Loucy (cell line): ENCODE data around the gene SMIM14.

ENCODE experiments used
- CTCF ChIP-seq: fragments of 200-600 bp; sonication (generic); conservative IDR thresholded peaks from 2 replicates; pipeline ENCODE4 v1.5.1; 2014; ENCODE audit warnings: mild to moderate bottlenecking, antibody characterized with exemption, low read length
- EZH2phosphoT487 ChIP-seq: fragments of 200-600 bp; IDR thresholded peaks from 2 replicates; pipeline ENCODE4 v1.6.1; 2018; ENCODE audit warnings: antibody characterized with exemption, mild to moderate bottlenecking, moderate library complexity, borderline replicate concordance

GRCh38 chr4:39685990-39686389 lies 47.3 kb upstream of the SMIM14 start:
- no peak for TF ChIP-seq CTCF
- TF ChIP-seq EZH2phosphoT487 = no peak
